ENCODE data around the gene COX14.

- no peak for TF ChIP-seq SMAD1 (IDR thresholded peaks at IDR 0.05; ENCODE audit: low read depth, partially characterized antibody)
- no peak for TF ChIP-seq POLR2AphosphoS5 (IDR thresholded peaks at IDR 0.05; ENCODE audit: low read length)
- no peak for TF ChIP-seq MAX (IDR thresholded peaks at IDR 0.05; ENCODE audit: low read depth, low read length)
- TF ChIP-seq CEBPZ (IDR thresholded peaks at IDR 0.05; ENCODE audit: low read depth, low read length): no peak
- TF ChIP-seq NRF1 (conservative IDR thresholded peaks at IDR 0.05; ENCODE audit: low read depth, low read length): no peak
- no peak for TF ChIP-seq USF2 (IDR thresholded peaks at IDR 0.05; ENCODE audit: borderline replicate concordance, low read depth, low read length)
Measured at GRCh38 chr12:50087151-50087550, 24.9 kb upstream of the COX14 start.
